Stimulated activated CD4-positive, alpha-beta T cell treated with anti-CD3 and anti-CD28 coated beads, Interleukin-15, amount 100 ng/mL, for 1 hour (primary cell): ENCODE data around the gene CPSF4.
"Not testable (repeated sequence)": the region's sequence is repeated elsewhere in the genome, so short reads cannot be mapped to it uniquely, and the experiment has no call there.

ENCODE experiments used
- DNase-seq, 2 donors: peaks; one replicate each; pipeline ENCODE4 v3.0.0-alpha.2; 2020; ENCODE audit warnings: low read depth in 1 of 2, low spot score in 1 of 2

Gene CPSF4

GRCh38 chr7:99408379-99409191 is 30.2 kb upstream of the CPSF4 start, which contains the start of the genes BUD31 and PDAP1:
TSS of gene BUD31 (plus strand) at chr7:99408969. CDS start at chr7:99411093, 2,124 bp downstream.
TSS of gene PDAP1 (minus strand) at chr7:99408597. CDS start at chr7:99408548, 49 bp downstream.
- DNase-seq, result peak; percentile 83 to 92

GRCh38 chr7:99409192-99409572 is 29.6 kb upstream of the CPSF4 start:
- no peak for DNase-seq

- no peak for DNase-seq
These were observed 28.9 kb upstream of the CPSF4 start for GRCh38 chr7:99409806-99410205.

- DNase-seq, result no peak
These were observed 28.1 kb upstream of the CPSF4 start for GRCh38 chr7:99410635-99411034.

GRCh38 chr7:99415513-99416127 is 23.1 kb upstream of the CPSF4 start:
- DNase-seq, result peak in 1 of 2 donors; percentile 16

GRCh38 chr7:99418260-99418659 is 20.5 kb upstream of the CPSF4 start:
- no peak for DNase-seq

- no peak for DNase-seq
These were observed 19.3 kb upstream of the CPSF4 start for GRCh38 chr7:99419323-99420021.

- no peak for DNase-seq
These were observed 18.5 kb upstream of the CPSF4 start for GRCh38 chr7:99420213-99420612.

- no peak for DNase-seq
These were observed 17.8 kb upstream of the CPSF4 start for GRCh38 chr7:99420986-99421385.

- DNase-seq, result no peak
These were observed 16.6 kb upstream of the CPSF4 start for GRCh38 chr7:99422186-99422585.

GRCh38 chr7:99422625-99423024 is 16.1 kb upstream of the CPSF4 start:
- DNase-seq, result no peak

- DNase-seq, result no peak
These were observed 13.6 kb upstream of the CPSF4 start for GRCh38 chr7:99424932-99425730.

GRCh38 chr7:99428972-99429566 is 9.7 kb upstream of the CPSF4 start:
- DNase-seq, result no peak

- DNase-seq, result no peak
These were observed 9.0 kb upstream of the CPSF4 start for GRCh38 chr7:99429756-99430155.

GRCh38 chr7:99431756-99432540 is 6.8 kb upstream of the CPSF4 start:
- not testable (repeated sequence) for DNase-seq

GRCh38 chr7:99433158-99433557 is 5.6 kb upstream of the CPSF4 start:
- DNase-seq, result no peak

- DNase-seq, result no peak
These were observed 684 bp upstream of the CPSF4 start for GRCh38 chr7:99437946-99438572.

GRCh38 chr7:99440195-99440594 is 1.5 kb downstream of the CPSF4 start:
- DNase-seq, result no peak

- DNase-seq, result no peak
These were observed 7.4 kb downstream of the CPSF4 start for GRCh38 chr7:99446096-99446495.
